LNCAP (cell line): Measurements from ENCODE around the gene TMEM82.

Source experiments
- CTCF ChIP-seq: fragments of 450-650 bp; IDR thresholded peaks from 2 replicates; pipeline ENCODE4 v1.5.1; 2017; ENCODE audit warnings: mild to moderate bottlenecking

TMEM82 gene

GRCh38 chr1:15796086-15796462 is 53.8 kb downstream of the TMEM82 start:
- no peak for TF ChIP-seq CTCF
